GM18861 (cell line): ENCODE measurements around the gene KCNJ5.
A peak's percentile ranks its signal among the peaks of the same experiment; 100 is the strongest.

Experiments
- ATAC-seq: cut with Tn5 transposase; IDR thresholded peaks from one replicate; pipeline ENCODE4 v1.9.1; 2021; ENCODE audit not compliant: unreplicated experiment

KCNJ5 gene

DNA sequence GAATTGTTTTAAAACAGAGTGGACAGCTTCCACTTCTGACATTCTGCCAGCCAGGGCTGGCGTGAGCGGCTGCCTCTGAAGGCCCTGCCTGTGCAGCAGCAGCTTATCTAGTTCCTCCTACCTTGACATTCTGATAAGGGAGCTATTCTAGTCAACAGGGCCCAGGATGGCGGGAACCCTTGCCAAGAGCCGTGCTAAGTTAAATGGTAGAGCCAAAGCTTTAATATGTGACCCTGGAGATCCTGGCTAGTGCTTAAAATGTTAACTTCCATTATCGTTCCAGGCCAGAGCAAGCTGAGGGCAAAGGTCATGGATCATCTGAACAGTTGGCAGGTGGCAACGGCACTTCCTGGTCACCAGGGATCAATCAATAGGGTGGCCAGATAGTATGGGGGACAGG, 3.5 kb downstream of the KCNJ5 start:
- ATAC-seq, result no peak

DNA sequence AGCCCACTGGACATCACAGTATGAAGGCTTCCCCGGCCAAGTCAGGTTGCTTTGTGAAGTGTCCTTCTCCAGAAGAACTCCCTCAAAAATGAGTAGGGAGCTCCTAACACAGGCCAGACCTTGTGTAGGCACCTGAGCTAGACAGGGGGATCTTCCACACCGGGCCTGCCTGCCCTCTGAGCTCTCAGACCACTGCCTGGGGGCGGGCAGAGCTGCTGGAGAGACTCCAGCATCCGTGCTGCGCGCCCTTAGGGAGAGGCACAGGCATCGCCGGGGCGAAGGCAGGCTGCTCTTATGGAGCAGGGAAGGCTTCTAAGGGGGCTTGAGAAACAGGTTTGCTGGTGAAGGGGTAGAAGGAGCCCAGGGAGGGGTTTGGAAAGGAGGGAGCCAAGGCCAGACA, 4.4 kb downstream of the KCNJ5 start:
- no peak for ATAC-seq

DNA sequence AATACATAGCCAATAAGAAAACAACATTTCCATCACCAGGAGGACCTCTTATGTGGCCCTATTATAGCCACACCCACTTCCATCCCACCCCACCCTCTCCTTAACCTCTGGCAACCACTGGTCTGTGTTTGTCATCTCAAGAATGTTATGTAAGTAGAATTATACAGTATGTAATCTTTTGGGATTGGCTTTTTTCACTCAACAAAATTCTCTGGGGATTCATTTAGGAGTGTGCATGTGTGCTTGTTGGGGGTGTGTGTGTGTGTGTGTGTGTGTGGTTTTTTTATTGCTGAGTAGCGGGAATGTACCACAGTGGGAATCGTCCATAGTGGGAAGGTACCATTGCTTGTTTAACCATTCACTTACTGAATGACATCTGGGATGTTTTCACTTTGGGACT, 5.2 kb downstream of the KCNJ5 start:
- no peak for ATAC-seq

DNA sequence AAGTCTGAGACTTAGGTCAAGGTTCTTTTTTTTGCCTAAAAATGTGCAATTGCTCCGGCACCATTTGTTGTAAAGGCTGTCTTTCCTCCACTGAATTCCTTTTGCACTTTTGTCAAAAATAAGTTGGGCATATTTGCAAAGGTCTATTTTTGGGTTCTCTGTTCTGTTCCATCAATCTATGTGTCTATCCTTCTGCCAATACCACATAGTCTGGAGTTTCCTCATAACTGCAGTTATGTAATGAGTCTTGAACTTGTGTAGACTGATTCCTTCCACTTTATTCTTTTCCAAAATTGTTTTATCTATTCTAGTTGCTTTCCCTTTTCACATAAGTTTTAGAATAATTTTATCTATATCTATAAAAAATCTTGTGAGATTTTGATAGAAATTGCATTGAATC, 6.7 kb downstream of the KCNJ5 start:
- no peak for ATAC-seq

DNA sequence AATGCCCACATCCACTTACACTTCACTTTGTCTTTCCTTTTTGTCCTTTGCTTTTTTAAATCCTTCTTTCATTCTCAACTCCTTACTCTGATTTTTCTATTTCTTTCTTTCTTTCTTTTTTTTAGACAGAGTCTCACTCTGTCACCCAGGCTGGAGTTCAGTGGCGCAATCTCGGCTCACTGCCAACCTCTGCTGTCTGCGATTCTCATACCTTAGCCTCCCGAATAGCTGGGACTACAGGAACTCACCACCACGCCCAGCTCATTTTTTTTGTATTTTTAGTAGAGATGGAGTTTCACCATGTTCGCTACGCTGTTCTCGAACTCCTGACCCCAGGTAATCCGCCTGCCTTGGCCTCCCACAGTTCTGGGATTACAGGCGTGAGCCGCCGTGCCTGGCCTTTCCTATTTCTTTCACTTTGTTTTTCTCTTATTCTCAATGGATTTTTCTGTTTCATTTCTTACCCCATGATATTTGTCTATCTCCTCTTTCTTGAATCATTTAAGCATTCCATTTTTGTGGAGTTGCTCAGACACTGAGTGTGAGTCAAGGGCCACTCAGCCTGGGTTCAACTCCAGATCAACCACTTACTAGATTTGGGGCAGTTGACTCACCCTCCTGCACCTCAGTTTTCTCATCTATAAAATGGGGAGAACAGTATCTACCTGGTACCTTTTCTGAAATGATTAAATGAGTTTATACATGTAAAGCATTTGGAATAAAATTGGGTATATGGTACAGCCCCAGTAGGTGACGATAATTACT, 7.6 kb downstream of the KCNJ5 start:
- ATAC-seq, result no peak

DNA sequence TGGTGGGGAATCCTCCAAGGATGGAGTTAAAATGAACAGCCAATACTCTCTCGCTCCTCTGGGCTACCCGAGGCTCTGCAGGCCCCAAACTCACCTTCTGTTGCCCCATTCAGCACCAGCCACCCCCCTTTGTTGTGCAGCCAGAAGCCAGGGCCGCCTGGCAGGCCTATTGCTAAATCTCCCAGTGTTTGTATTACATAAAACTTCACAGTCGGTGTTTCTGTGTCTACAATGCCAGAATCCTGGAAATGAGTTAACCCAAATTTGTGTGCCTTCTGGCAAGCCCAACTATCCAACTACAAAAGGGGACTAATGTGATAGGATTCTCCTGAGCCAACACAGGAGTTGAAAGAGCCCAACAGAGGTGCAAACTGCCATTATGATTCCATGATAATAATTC, 9.3 kb downstream of the KCNJ5 start:
- no peak for ATAC-seq

DNA sequence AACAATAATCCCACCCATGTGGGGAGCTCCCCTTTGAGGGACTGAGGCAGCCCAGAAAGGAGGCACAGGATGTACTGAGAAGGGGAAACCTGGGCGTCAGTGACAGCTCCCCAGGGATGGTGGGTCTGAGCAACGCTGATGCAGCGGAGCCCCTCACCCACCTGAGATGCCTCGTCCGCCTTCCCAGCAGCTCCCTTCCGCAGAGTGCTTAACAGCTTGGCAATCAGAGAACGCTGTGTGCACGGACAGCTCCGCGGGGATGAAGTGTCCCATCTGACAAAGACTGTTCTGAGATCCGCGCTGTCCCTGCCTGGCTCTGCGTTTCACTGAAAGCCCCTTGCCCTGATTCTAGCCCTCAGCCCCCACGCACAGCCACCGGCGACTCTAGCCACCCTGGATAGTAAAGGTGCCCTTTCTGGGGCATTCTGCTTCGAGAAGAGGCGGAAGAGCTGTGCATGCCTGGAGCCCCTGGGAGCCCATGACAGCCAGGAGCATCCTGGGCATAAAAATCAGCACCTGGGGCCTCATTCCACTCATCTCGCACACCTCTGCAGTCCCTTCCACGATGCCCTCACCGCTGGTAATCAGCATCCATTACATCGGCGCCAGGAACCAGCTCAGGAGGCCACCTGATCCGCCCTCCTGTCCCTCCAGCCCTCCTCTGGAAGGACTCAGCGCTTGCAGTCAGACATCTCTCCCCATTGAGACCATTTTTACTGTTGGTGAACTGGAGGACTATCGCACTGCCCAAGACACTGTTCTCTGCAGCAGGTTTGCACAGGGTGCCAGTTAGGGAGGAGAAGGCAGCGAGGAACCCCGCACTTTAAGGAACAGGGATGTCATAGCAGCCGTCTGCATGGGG, 10.7 kb downstream of the KCNJ5 start:
- ATAC-seq, result no peak

DNA sequence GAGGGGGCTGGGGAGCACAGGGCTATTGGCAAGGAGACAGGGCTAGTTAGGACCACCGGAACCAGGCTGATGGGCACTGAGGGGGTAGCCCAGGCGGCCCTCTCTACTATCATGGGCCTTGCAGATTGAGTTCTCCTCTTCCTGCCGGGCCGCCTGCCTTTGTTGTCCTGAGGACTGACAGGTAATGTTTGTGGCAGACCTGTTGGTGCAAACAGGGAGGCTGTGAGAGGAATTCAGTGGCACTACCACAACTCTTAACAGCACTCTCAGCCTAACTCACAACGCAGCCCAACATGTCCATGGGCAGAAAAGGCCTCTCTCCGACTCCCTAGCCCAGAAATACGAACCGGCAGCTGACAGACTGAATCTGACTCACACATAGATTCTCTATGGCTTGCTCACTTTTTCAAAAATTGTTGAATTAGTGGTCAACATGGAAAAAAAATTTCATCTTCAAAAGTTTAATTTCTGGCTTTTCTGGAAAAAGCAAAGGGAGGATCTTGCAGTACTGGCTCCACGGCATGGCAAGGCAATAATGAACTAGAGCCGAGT, 11.4 kb downstream of the KCNJ5 start:
- ATAC-seq, result no peak

DNA sequence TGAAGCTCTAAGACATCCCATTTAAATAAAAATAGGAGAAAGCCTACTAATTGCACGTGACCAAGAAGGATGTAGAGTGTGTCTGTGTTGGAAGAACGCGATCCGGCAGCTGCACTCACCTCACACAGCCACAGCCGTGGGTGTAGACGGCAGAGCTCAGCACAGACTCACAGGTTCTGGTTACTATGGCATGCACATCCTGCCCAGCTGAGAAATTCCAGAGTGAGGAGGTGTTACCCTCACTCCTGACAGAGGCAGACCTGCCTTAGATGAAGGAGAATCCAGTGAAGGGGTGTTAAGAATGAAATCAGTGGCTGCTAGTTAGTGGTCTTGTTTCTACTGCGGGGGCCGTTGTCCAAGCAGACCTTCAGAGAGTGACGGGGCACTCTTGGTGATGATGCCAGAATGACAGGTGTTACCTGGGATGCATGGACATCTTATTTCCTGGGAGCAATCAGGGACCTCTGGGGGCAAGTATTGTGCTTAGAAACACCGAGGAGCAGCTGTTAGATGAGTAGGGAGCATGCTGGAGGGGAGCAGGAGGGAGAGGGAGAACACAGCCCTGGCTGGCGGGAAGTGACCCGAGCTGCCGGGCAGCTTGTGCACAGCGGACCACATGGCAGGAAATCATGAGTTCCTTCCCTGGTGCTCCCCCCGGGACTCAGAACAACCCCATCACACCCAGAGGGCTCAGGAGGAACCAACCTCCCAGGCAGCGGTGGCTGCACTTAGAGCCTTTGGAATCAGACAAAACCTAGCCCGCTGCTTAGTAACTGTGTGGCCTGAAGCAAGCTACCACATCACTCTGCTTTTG, 12.3 kb downstream of the KCNJ5 start:
- peak; percentile 28 for ATAC-seq

DNA sequence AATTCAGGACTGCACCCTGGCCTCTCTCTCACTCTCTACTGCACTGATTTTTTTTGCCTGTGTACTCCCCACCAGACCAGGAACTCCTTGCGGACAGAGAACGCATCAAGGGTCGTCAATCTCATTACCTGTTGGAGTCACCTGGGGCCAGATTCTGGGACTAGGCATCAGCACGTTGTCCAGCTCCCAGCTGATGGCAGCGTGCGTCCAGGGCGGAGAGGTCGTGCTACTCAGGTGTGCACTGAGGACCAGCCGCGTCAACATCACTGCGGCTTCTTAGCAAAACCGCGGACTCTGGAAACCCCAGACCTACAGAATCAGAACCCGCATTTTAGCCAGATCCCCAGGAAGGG, 13.1 kb downstream of the KCNJ5 start:
- no peak for ATAC-seq

DNA sequence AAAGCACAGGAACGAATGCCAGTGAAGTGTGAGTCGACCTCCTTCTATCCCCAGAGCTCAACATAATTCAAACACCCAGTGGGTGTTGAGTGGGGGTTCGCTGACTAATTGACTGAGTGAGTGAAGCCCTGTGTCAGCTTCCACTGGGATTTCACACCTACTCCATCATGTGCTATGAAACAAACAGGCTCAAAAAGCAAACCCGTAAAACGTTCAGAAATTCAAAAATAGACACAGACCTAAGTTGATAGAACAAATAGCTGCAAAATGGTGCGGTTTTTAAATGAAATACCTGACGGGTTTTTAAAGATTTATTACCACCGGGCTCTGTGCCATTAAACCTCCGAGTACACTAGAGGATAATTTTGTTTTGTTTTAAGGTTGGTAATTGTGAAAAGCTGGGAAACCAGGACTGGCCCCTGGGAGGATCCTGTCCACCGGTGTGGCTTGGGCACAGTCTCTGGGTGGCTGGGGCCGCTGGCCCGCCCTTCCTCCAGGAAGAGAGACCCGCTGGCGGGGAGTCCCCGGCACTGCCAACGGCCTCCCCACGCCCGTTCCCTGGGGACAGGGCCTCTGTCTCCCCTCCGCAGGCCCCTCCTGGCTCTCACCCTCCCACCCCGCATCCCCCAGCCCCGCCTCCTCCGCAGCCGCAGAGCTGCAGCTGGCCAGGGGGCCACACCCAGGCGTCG, 13.6 kb downstream of the KCNJ5 start:
- ATAC-seq, result peak; percentile 46

DNA sequence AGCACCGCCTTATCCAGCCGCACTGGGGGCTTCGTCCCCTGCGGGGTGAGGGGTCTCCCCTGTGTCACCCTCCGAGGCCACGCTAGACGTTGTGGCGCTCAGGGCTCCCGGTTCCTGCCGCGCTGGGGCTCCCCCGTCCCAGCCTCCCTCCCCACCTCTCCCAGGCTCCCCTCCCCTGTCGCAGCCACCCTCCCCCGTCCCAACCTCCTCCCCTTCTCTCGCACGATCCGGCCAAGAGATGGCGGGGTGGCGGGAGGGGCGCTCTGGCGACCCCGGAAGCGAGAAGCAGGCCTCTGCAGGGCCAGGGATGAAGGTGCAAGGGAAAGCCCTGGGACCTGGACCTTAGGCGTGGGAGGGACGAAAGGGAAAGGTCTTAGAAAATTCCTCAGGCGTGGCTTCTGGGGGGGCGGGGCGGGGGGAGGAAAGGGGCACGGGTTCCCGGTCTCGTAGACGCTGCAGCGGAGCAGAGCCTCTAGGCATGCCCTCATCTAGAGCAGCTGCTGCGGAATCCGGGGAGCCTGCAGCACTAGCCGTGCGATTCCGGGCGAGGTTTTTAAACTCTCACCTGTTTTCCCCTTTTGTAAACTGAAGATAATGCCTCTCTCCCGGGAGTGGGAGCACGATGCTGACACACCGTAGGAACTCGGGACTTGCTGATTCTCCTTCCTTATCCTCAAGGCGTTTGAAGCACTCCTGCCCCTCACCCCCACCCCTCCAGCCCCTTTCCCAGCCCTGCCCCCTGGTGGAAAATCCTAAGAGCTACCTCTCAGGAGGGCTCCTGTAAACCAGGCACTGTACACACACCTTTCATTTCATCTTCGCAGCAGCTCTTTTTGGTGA, 14.4 kb downstream of the KCNJ5 start:
- peak; percentile 41 for ATAC-seq

DNA sequence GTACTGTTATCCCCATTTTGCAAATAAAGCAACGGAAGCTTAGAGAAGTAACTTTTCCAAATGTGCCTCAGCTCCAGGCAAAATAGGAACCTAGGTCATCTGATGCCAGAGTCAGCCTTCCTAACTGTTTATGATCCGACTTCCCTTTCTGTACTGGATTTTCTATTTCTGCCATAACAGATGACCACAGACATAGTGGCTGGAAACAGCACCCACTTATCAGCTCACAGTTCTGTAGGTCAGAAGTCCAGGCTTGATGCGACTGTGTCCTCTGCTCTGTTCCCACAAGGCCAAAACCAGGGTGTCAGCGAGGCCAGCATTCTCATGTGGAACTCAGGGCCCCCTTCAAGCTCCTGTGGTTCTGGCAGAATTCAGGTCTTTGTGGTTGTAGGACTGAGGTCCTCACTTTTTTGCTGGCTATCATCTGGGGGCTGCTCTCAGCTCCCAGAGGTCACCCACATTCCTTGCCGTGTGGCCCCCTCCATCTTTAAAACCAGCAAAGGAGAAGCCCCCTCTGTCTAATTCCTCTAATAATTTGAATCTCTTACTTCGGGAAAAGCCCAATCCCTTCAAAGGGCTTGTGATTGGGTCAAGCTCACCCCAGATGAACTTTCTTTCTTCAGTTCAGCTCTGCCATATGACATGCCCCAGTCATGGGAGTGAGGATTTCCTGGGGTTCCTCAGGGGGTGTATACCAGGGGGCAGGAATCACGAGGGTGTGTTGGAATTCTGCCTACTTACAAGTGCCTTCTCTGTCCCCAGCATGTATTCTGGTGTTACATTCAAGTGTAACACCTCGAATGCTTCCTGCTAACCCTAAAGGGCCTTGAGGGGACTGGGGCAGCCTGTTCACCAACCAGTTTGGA, 15.3 kb downstream of the KCNJ5 start:
- ATAC-seq, result no peak

DNA sequence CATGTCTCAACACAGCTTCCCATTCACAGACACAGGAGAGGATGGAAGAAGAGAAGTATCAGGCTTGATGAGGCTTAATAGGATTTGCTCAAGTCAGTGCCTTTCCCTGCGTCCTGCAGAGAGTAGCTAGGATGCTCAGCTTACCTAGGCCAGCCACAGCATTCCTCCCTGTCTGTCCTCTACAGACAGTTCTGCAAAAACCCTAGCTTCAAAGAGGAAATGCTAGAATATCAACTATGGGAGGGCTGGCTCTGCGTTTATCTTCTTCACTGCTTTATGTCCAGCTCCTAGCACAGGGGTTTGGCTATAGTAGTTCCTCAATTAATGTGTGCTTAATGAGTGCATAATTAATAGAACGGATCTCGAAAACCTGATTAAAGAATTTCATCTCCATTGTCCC, 16.4 kb downstream of the KCNJ5 start:
- no peak for ATAC-seq

DNA sequence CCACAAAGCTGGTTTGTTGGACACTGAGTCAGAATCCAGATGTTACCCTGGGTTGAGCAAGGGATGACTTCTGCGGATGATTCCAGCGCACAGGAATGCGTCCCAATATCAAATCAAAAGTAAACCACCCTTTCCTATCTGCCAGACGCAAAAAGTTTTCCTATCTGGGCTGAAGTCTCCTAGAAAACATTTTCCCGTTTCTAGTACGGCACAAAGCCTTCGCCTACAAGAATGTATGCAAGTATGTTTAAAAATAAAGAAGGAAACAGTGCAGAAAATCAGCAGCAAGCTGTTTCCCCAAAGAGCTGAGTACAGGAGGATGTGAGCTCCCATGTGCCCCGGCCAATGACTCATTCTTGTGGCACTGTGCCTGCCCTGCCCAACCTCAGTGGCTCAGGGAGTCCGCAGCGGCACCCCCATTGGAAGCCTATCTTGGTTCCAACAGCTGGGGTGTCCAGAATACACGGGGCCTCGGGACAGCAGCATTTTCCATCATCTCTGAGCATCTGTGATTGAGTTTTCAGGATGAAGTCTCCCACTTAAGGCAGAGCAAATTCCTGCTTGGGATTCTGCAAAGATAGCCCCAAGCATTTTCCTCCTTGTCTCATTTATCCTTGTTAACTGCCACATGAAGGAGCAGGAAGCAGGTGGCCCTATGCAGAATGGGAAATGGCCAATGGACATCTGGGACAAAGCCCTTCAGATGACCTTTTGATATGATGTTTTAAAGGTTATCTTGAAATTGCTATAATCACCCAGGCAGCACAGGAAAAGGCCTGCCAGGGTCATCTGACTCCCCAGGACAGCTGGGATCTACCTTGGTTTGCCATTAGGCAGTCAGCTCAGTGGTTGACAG, 17.5 kb downstream of the KCNJ5 start:
- no peak for ATAC-seq

DNA sequence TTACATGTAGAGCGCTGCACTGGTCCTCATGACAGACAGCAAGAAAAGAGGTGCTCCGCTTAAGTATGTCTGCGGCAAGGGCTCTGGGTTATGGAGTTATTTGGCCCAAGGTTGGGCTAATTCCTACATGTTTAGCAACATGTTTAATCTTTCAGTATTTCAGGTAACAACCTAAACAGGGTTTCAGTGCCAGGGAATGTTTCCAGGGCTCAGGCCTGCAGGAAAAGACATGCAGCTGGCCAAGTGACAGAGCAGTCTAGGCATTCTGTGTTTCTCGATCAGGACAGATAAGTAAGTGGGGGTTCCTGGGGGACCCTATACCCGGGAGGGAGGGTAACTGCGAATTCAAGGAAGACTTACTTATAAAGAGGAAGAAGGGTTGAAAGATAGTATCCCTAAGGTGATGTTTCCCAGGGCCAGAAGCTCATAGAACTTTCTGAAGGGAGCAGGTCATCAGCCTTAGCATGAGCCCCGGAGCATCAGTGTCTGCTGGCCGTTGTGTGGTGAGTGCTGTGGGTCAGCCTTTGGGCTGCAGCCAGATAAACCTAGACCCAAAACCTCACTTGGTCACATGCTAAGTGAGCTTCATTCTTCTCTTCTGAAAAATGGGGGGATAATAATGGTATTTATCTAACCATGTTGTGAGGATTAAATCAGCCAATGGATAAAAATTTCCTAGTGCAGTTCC, 18.4 kb downstream of the KCNJ5 start:
- ATAC-seq, result no peak

DNA sequence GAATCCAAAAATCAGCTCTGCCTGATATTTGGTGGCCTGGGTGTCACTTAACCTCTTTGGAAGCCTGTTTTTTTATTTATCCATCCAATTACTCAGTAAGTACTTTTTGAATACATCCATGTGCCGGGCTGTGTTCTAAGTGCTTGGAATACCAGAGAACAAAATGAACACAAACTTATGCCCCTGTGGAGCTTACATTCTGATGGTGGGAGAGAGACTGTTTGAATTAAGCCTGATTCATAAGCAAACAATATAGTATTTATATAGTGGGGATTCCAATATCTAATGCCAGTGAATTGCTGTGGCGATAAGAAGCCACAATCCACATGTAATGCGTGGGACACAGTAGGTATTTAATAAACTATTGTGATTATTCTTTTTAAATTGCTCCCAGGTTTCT, 19.4 kb downstream of the KCNJ5 start:
- no peak for ATAC-seq
